K562 (cell line): ENCODE measurements around the gene GPSM3. TPM values are rescaled to one million over a fixed set of nuclear protein-coding genes. Genes with fewer than 3 reads are reported as not detected.

Experiments used
- ARID1B ChIP-seq: fragments of 450-650 bp; IDR thresholded peaks from 2 replicates; pipeline ENCODE4 v1.6.1; 2016; ENCODE audit warnings: antibody characterized with exemption, mild to moderate bottlenecking, inconsistent platforms
- BCL6 ChIP-seq: fragments of 250-450 bp; sonication (Bioruptor Pico); IDR thresholded peaks from 2 replicates; pipeline ENCODE4 v1.4.0; 2020
- CBX3 ChIP-seq, 2 experiments: IDR thresholded peaks; 1 replicate in 1 of 2; 2 replicates in 1 of 2; pipeline ENCODE4 v1.6.1; 2012; ENCODE audit warnings: inconsistent platforms in 2 of 2, low read length in 2 of 2, borderline replicate concordance in 1 of 2, control low read depth in 1 of 2
- DDX20 ChIP-seq: fragments of 450-650 bp; IDR thresholded peaks from 2 replicates; pipeline ENCODE4 v1.6.1; 2016; ENCODE audit warnings: missing genetic modification characterization, low read depth, mild to moderate bottlenecking, missing compliant biosample characterization, moderate library complexity
- ESRRB ChIP-seq: fragments of 250-450 bp; sonication (Bioruptor Pico); IDR thresholded peaks from 2 replicates; pipeline ENCODE4 v1.5.0; 2020; ENCODE audit warnings: mild to moderate bottlenecking, moderate library complexity, borderline replicate concordance
- ETV1 ChIP-seq: fragments of 450-650 bp; conservative IDR thresholded peaks from 2 replicates; pipeline ENCODE4 v1.6.1; 2016; ENCODE audit warnings: missing genetic modification characterization, control low read depth, low read depth, missing compliant biosample characterization
- ID3 ChIP-seq, 2 experiments: fragments of 250-450 bp in 1 of 2; fragments of 450-650 bp in 1 of 2; sonication (Bioruptor Pico) in 1 of 2; IDR thresholded peaks; 2 replicates each; pipeline versions ENCODE4 v1.6.1 to v1.8.0; 2016 to 2021; ENCODE audit warnings: mild to moderate bottlenecking in 2 of 2, moderate library complexity in 2 of 2, missing compliant biosample characterization in 1 of 2, missing genetic modification characterization in 1 of 2
- MEIS2 ChIP-seq: fragments of 450-650 bp; IDR thresholded peaks from 2 replicates; pipeline ENCODE4 v1.6.1; 2014; ENCODE audit warnings: mild to moderate bottlenecking; ENCODE audit not compliant: partially characterized antibody
- MYNN ChIP-seq, 2 experiments: sonication (generic); formaldehyde crosslinking in 1 of 2; IDR thresholded peaks; 2 replicates each; pipeline versions ENCODE4 v1.5.0 to v1.6.1; 2016 to 2020; ENCODE audit warnings: antibody characterized with exemption in 1 of 2, missing genetic modification reagents in 1 of 2
- NCOR1 ChIP-seq: fragments of 450-650 bp; IDR thresholded peaks from 2 replicates; pipeline ENCODE4 v1.6.1; 2016; ENCODE audit warnings: mild to moderate bottlenecking, moderate library complexity
- NFE2 ChIP-seq: IDR thresholded peaks from 2 replicates; pipeline ENCODE4 v1.6.1; 2014; ENCODE audit warnings: antibody characterized with exemption, low read depth
- NR2C2 ChIP-seq, 2 experiments: fragments of 200-800 bp in 1 of 2; sonication (Bioruptor generic) in 1 of 2; sonication (generic) in 1 of 2; formaldehyde crosslinking in 1 of 2; IDR thresholded peaks; 2 replicates each; pipeline versions ENCODE4 v1.6.1 to v1.8.0; 2016 to 2022; ENCODE audit warnings: mild to moderate bottlenecking in 1 of 2, missing compliant biosample characterization in 1 of 2, missing genetic modification characterization in 1 of 2, missing genetic modification reagents in 1 of 2
- NUFIP1 ChIP-seq: fragments of 450-650 bp; IDR thresholded peaks from 2 replicates; pipeline ENCODE4 v1.6.1; 2018; ENCODE audit not compliant: partially characterized antibody
- RAD51 ChIP-seq: fragments of 450-650 bp; IDR thresholded peaks from 2 replicates; pipeline ENCODE4 v1.7.1; 2016; ENCODE audit warnings: low read depth, mild to moderate bottlenecking, borderline replicate concordance
- SAFB2 ChIP-seq: fragments of 200-400 bp; formaldehyde crosslinking; IDR thresholded peaks from 2 replicates; pipeline ENCODE4 v1.6.1; 2018; ENCODE audit warnings: borderline replicate concordance, low read length, low read depth, moderate library complexity; ENCODE audit not compliant: severe bottlenecking
- TAF15 ChIP-seq: fragments of 200-400 bp; formaldehyde crosslinking; IDR thresholded peaks from 2 replicates; pipeline ENCODE4 v1.6.1; 2017; ENCODE audit warnings: mild to moderate bottlenecking, low read depth, low read length, moderate library complexity
- TCF7L2 ChIP-seq: fragments of 150-350 bp; IDR thresholded peaks from 2 replicates; pipeline ENCODE4 v1.6.1; 2016; ENCODE audit warnings: low read depth, mild to moderate bottlenecking, low read length, moderate library complexity
- YY1 ChIP-seq, 3 experiments: IDR thresholded peaks; 2 replicates each; pipeline ENCODE4 v1.6.1; 2011; ENCODE audit warnings: low read length in 2 of 3, mild to moderate bottlenecking in 2 of 3, moderate library complexity in 2 of 3, borderline replicate concordance in 1 of 3, control low read depth in 1 of 3, low read depth in 1 of 3; ENCODE audit not compliant: insufficient read depth in 3 of 3, insufficient replicate concordance in 2 of 3, control insufficient read depth in 1 of 3, insufficient read length in 1 of 3; ENCODE audit errors: extremely low read depth in 1 of 3
- ZNF143 ChIP-seq: sonication (generic); formaldehyde crosslinking; IDR thresholded peaks from 2 replicates; pipeline ENCODE4 v1.9.0; 2022; ENCODE audit warnings: mild to moderate bottlenecking, missing genetic modification reagents
- ZNF518B ChIP-seq: fragments of 250-450 bp; sonication (Bioruptor Pico); IDR thresholded peaks from 2 replicates; pipeline ENCODE4 v1.5.0; 2021; ENCODE audit warnings: mild to moderate bottlenecking, moderate library complexity
- ZNF699 ChIP-seq: fragments of 250-450 bp; sonication (Bioruptor Pico); IDR thresholded peaks from 2 replicates; pipeline ENCODE4 v1.8.0; 2021; ENCODE audit warnings: mild to moderate bottlenecking, moderate library complexity; ENCODE audit not compliant: insufficient replicate concordance
- polyA plus RNA-seq, 8 experiments: library from polyadenylated mRNA; depleted of rRNA in 4 of 8; stranded (reverse) in 5 of 8; unstranded in 3 of 8; fragments of >200 nt; fragmentation: Nextera tagmentation in 2 of 8; fragmentation: Illumina TruSeq in 1 of 8; extraction: Ambion mirVana in 2 of 8; extraction: Trizol in 1 of 8; gene quantifications; 2 replicates each; pipeline versions ENCODE4 v1.2.1 to v1.2.3, GENCODE V29; 2011 to 2014; ENCODE audit warnings: inconsistent platforms in 1 of 8, missing spikeins in 1 of 8
- total RNA-seq, 7 experiments: library from RNA; depleted of rRNA in 6 of 7; stranded (reverse); fragments of >200 nt in 6 of 7; fragmentation: Illumina TruSeq in 2 of 7; extraction: Trizol in 2 of 7; gene quantifications; 2 replicates each; pipeline versions ENCODE4 v1.2.1 to v1.2.3, GENCODE V29; 2011 to 2021; ENCODE audit warnings: low replicate concordance in 1 of 7
- TF ChIP-seq, protein P1 (sequence below): sonication (generic); formaldehyde crosslinking; IDR thresholded peaks from 2 replicates; pipeline ENCODE4 v1.8.0; 2022; ENCODE audit warnings: mild to moderate bottlenecking, missing genetic modification reagents

Gene GPSM3
- total and polyA plus RNA-seq, 9 of the 15 experiments (the other 6 are each of a cell fraction or from before 2014, with no cell fraction given), result 5.3 to 42.6 (median 24.4) TPM

DNA sequence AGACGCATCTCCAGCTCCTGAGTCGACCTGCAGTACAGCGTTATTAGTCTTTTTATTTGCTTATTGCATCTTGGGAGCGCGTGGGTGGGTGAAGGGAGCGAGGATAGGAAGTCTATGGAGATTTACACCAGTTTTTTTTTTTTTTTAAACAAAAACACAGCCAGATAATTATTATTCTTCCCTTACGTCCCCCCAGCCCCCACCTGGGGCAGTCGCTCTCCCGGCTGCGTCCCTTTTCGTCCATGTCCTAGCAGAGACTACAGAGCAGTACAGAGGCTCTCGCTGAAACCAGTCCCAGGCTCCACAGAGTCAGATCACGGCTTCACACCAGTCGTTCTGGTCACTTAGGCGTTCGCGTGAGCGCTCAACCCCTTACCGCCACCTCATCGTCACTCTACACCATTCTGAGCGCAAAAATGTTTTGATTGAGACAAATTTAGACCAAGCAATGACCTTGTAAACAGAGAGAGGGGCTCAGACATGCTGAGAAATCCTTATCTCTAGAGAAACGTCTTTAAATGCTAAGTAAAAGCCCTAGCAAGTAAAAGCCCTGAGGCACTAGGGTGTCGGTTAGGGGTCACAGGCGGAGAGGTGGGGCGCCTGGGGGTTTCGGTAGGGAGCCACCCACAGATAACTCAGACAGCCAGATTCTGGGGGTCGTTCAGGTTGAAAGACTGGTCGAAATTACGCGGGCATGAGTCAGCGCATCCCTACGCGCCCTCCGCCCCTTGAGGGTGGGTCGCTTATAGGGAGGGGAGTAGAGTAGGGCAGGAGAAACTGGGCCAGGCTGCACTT, 39.5 kb downstream of the GPSM3 start (continued):
- no peak for TF ChIP-seq ESRRB (CRISPR knock-in tag)
- peak; percentile 80 for TF ChIP-seq NFE2
- TF ChIP-seq ZNF699 (CRISPR knock-in tag), result no peak
- no peak for TF ChIP-seq RAD51
- no peak for TF ChIP-seq SAFB2
- no peak for TF ChIP-seq DDX20
- no peak for TF ChIP-seq YY1 (IDR thresholded peaks at IDR 0.05; ENCODE audit: borderline replicate concordance in 1 of 3, control insufficient read depth in 1 of 3, extremely low read depth in 1 of 3, insufficient read depth in 3 of 3, insufficient read length in 1 of 3, insufficient replicate concordance in 2 of 3, low read depth in 1 of 3, low read length in 2 of 3)
- TF ChIP-seq, protein P1, sequence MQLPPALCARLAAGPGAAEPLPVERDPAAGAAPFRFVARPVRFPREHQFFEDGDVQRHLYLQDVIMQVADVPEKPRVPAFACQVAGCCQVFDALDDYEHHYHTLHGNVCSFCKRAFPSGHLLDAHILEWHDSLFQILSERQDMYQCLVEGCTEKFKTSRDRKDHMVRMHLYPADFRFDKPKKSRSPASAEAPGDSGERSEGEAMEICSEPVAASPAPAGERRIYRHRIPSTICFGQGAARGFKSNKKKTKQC (CRISPR knock-in tag), result 0 out of 2 replicates have a peak, but pooled peaks have one; percentile 15
- TF ChIP-seq ETV1, result no peak
- TF ChIP-seq NR2C2 (CRISPR knock-in tag; IDR thresholded peaks at IDR 0.05), result no peak
- TF ChIP-seq NR2C2 (tag; IDR thresholded peaks at IDR 0.05), result no peak
- TF ChIP-seq ID3 (CRISPR knock-in tag; IDR thresholded peaks at IDR 0.05), result no peak
- 0 out of 2 replicates have a peak, but pooled peaks have one; percentile 18 for TF ChIP-seq ID3 (tag; IDR thresholded peaks at IDR 0.05)
- TF ChIP-seq TCF7L2, result no peak
- no peak for TF ChIP-seq ZNF143 (CRISPR knock-in tag)
- TF ChIP-seq TAF15, result no peak
- TF ChIP-seq MEIS2, result no peak
- peak in 1 of 2 experiments; percentile 12; a peak in 1 of 3 replicates for TF ChIP-seq CBX3 (IDR thresholded peaks at IDR 0.05; ENCODE audit: borderline replicate concordance in 1 of 2, low read length in 2 of 2)
- peak; percentile 97; the same call in 1 of the 2 replicates for TF ChIP-seq MYNN (IDR thresholded peaks at IDR 0.05)
- TF ChIP-seq MYNN (CRISPR knock-in tag; IDR thresholded peaks at IDR 0.05), result peak; percentile 64; the same call in 1 of the 2 replicates
- no peak for TF ChIP-seq BCL6 (CRISPR knock-in tag)
- no peak for TF ChIP-seq NUFIP1
- TF ChIP-seq ZNF518B (CRISPR knock-in tag), result no peak
- peak; percentile 10 for TF ChIP-seq ARID1B
- no peak for TF ChIP-seq NCOR1
